GM19351 (cell line): Measurements from ENCODE around the gene ARRB2.

Experiments used
- ATAC-seq: cut with Tn5 transposase; IDR thresholded peaks from one replicate; pipeline ENCODE4 v1.9.1; 2021; ENCODE audit warnings: mild to moderate bottlenecking, moderate library complexity; ENCODE audit not compliant: unreplicated experiment

The ARRB2 gene

GRCh38 chr17:4748686-4749085, 38.3 kb downstream of the ARRB2 start:
- no peak for ATAC-seq

- ATAC-seq = no peak
Measured at GRCh38 chr17:4750606-4751005, 40.2 kb downstream of the ARRB2 start.

GRCh38 chr17:4751932-4752331, 41.5 kb downstream of the ARRB2 start:
- no peak for ATAC-seq

GRCh38 chr17:4753392-4753791, 43.0 kb downstream of the ARRB2 start:
- no peak for ATAC-seq

GRCh38 chr17:4759776-4760236, 49.4 kb downstream of the ARRB2 start:
- no peak for ATAC-seq

GRCh38 chr17:4764595-4764994, 54.2 kb downstream of the ARRB2 start:
- no peak for ATAC-seq

- ATAC-seq = no peak
Measured at GRCh38 chr17:4766201-4766600, 55.8 kb downstream of the ARRB2 start.

- ATAC-seq = no peak
Measured at GRCh38 chr17:4766723-4767122, 56.3 kb downstream of the ARRB2 start.

- no peak for ATAC-seq
Measured at GRCh38 chr17:4768298-4768697, 57.9 kb downstream of the ARRB2 start.

GRCh38 chr17:4769628-4770027, 59.2 kb downstream of the ARRB2 start:
- ATAC-seq = no peak
